GM12874 (cell line): ENCODE results near the gene VIPR2.

ENCODE experiments used
- TF ChIP-seq, protein P1 (sequence below): IDR thresholded peaks from 2 replicates; pipeline ENCODE4 v1.5.1; 2011; ENCODE audit warnings: low read depth, mild to moderate bottlenecking, control low read depth, low read length, moderate library complexity; ENCODE audit not compliant: insufficient read depth

Gene VIPR2

DNA sequence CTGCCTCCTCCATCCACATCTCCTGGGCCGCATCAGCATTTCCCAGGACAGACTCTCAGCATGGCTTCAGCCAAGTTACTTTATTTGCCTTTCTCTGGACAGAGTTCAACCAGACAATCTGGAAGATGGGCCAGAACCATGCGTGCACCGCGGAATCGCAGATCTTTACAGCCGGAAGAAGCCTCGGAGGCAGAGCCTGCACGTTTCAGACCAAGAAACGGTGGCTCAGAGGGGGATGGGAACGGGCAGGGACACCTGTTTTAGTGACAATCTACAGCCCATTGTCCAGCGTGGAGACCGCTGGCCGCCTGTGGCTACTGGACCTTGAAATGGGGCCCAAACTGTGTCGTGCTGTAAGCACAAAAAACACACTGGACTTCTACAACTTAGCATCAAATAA, 3.5 kb downstream of the VIPR2 start:
- TF ChIP-seq, protein P1, sequence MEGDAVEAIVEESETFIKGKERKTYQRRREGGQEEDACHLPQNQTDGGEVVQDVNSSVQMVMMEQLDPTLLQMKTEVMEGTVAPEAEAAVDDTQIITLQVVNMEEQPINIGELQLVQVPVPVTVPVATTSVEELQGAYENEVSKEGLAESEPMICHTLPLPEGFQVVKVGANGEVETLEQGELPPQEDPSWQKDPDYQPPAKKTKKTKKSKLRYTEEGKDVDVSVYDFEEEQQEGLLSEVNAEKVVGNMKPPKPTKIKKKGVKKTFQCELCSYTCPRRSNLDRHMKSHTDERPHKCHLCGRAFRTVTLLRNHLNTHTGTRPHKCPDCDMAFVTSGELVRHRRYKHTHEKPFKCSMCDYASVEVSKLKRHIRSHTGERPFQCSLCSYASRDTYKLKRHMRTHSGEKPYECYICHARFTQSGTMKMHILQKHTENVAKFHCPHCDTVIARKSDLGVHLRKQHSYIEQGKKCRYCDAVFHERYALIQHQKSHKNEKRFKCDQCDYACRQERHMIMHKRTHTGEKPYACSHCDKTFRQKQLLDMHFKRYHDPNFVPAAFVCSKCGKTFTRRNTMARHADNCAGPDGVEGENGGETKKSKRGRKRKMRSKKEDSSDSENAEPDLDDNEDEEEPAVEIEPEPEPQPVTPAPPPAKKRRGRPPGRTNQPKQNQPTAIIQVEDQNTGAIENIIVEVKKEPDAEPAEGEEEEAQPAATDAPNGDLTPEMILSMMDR: no peak

DNA sequence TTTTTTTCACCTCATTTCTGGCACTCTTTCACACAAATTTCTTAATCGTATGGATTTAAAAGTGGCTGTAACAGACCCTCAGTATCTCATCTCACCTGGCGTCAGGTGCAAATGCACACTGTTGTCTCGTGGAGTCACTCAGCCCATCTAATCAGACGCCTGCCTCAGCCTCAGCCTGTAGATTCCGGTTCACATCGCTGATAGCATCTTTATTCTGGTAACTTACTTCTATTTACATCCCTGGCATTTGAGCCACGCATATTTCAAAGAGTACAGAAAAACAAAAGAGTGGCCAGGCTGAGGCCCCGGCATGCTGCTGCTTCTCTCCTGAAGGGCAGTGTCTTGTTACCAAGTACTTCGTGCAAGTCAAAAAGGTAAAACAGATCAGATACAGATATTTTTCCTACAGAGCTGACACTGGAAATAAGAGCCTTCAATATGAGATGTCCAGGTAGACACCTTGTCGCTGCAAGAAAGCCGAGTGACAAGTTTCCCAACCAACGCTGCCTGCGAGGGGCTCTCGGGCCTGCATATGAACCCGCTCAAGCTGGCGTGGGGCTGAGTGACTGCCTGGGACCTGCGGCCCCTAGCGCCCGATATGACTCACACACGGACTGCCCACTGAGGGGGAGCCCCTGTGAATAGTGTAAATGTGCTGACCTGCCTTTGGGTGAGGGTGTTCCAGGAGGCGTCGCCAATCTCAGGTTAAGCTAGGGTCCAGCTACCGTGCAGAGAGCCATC, 4.3 kb downstream of the VIPR2 start:
- TF ChIP-seq, protein P1: no peak

DNA sequence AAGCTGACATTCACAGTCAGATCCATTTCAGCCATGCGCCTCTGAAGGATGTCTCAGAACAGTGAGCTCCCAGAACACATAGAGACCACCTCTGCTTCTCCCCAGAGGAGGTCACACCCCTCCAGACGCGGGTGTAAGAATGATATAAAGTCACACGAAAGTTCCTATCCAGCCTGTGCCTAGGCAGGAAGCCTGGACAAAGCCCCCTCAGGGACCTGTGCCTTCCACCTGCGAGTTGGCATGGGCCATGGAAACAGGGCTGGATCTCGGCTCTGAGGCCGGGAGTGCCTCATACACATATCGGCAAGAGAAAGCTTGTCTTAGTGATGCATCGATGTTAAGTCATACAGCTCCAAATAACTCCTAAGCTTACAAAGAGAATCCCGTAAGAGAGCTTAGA, 5.0 kb downstream of the VIPR2 start:
- TF ChIP-seq, protein P1: no peak

DNA sequence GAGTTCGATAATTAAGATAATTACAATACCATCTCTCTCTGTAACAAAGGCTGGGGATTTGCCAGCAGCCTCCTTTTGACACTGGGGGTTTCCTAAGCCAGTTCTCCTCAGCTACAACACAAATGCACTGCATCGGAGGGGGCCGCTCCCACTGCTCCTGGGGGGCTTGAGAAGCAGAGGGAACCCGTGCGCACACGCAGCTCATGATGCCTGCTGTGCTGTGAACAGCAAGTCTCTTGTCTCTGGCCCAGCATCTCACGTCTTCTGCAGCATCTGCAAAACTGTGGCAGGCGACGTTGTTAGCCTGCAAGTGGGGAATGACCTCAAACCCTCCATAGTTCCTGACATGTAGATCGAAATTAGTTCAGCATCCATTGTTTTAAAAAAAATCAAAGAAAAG, 5.5 kb downstream of the VIPR2 start:
- TF ChIP-seq, protein P1: no peak

DNA sequence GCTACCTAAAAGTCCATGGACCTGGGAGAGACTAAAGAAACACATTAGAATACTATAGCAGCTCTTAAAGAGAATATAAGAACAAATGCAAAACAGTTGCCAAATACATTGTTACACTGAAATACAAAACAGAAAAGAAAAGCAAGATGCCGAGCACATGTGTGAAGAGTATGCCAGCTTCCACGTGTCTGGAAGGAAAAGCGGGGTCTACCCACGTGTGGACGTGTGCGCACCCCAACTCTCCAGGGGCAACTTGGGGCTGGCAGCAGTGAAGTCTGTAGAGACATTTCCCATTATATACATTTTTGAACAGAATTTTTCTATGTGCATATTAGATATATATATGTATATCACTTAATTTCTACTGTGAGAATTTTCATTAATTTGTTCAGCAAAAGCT, 6.2 kb downstream of the VIPR2 start:
- TF ChIP-seq, protein P1: no peak

DNA sequence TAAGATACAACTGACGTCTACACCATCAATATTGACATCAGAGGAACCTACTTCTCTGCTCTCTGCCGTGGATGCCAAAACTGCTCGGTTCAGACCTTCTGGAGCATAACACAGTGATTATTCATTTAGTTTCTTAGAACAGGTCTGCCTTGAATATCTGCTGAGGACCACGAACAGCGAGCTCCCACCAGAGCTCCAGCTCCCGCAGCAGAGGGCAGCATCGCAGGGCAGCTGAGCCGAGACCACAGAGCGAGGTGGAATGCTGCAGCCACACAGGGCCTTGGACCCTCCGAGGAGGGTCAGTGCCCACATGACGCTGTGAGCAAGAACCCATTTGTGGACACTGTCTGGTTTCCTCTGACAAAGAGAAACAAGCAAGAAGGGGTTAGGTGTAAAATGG, 6.8 kb downstream of the VIPR2 start:
- TF ChIP-seq, protein P1: no peak

DNA sequence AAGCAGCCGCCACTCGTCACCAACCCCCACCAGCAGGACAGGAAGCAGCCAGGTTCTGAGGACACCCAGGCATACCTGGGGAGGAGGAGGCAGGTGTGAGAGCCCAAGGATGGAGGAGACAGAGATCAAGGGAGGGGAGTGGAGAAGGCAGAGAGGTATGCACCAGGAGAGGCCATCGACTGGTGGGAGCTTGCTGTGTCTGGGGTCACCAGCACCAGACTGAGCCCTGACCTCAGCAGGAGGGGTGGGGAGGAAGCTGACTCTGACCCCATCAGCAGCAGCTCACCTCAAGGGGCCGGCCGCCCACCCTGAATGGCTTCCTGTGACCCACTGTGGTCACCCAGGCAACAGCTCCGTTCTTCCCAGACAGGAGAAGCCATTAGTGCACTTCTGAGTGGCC, 7.8 kb downstream of the VIPR2 start:
- TF ChIP-seq, protein P1: no peak
